GM10847 (cell line): ENCODE data around the gene CCNG2.

Source experiments
- POLR2A ChIP-seq: IDR thresholded peaks from 2 replicates; pipeline ENCODE4 v1.6.1; 2011; ENCODE audit not compliant: insufficient read length; ENCODE audit errors: extremely low read depth

CCNG2 gene

GRCh38 chr4:77156912-77157858, at the start of gene CCNG2:
TSS of gene CCNG2 (plus strand) at chr4:77157207. CDS start at chr4:77158533, 1,326 bp downstream.
- peak; percentile 65 for TF ChIP-seq POLR2A

- no peak for TF ChIP-seq POLR2A
Observed at GRCh38 chr4:77110730-77111129, 46.3 kb upstream of the CCNG2 start.

- TF ChIP-seq POLR2A, result no peak
Observed at GRCh38 chr4:77113069-77113468, 43.9 kb upstream of the CCNG2 start.

GRCh38 chr4:77117721-77118120, 39.3 kb upstream of the CCNG2 start:
- TF ChIP-seq POLR2A, result no peak

GRCh38 chr4:77120886-77121508, 36.0 kb upstream of the CCNG2 start:
- TF ChIP-seq POLR2A, result no peak

- TF ChIP-seq POLR2A, result no peak
Observed at GRCh38 chr4:77121736-77122240, 35.2 kb upstream of the CCNG2 start.

- no peak for TF ChIP-seq POLR2A
Observed at GRCh38 chr4:77122656-77123055, 34.4 kb upstream of the CCNG2 start.

GRCh38 chr4:77123411-77123810, 33.6 kb upstream of the CCNG2 start:
- TF ChIP-seq POLR2A, result no peak

GRCh38 chr4:77124576-77124975, 32.4 kb upstream of the CCNG2 start:
- no peak for TF ChIP-seq POLR2A

- no peak for TF ChIP-seq POLR2A
Observed at GRCh38 chr4:77125961-77126360, 31.0 kb upstream of the CCNG2 start.

- TF ChIP-seq POLR2A, result no peak
Observed at GRCh38 chr4:77126809-77127208, 30.2 kb upstream of the CCNG2 start.

GRCh38 chr4:77127215-77127614, 29.8 kb upstream of the CCNG2 start:
- TF ChIP-seq POLR2A, result no peak

GRCh38 chr4:77127837-77128621, 29.0 kb upstream of the CCNG2 start:
- TF ChIP-seq POLR2A, result no peak

- no peak for TF ChIP-seq POLR2A
Observed at GRCh38 chr4:77132652-77133312, 24.2 kb upstream of the CCNG2 start.
